ENCODE data around the gene KCNH2.

DNA sequence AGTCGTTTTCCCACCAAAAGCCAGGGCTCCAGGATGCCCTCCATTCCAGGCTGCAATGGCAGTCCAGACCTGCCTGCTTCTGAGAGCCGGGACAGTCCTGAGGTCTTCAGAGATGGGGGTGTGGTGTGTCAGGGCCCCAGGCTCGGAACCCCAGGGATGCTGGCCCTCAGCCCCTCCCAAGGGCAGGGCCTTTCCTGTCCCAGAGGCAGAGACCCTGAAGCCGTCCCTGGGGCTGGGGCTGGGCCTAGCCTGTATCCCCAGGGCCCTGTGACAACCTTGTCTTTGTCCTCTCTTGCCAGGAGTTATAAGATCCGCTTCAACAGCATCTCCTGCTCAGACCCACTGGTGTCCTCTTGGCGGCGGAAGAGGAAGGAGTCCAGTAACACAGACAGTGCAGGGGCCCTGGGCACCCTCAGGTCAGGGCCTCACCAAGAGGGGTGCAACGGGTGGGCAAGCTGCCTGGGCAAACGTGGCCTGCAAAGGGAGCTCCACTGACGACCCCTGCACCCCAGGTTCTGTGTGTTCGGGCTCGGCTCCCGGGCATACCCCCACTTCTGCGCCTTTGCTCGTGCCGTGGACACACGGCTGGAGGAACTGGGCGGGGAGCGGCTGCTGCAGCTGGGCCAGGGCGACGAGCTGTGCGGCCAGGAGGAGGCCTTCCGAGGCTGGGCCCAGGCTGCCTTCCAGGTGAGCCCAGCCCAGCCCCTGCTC is 28.6 kb upstream of the KCNH2 start:
- TF ChIP-seq, protein P1, sequence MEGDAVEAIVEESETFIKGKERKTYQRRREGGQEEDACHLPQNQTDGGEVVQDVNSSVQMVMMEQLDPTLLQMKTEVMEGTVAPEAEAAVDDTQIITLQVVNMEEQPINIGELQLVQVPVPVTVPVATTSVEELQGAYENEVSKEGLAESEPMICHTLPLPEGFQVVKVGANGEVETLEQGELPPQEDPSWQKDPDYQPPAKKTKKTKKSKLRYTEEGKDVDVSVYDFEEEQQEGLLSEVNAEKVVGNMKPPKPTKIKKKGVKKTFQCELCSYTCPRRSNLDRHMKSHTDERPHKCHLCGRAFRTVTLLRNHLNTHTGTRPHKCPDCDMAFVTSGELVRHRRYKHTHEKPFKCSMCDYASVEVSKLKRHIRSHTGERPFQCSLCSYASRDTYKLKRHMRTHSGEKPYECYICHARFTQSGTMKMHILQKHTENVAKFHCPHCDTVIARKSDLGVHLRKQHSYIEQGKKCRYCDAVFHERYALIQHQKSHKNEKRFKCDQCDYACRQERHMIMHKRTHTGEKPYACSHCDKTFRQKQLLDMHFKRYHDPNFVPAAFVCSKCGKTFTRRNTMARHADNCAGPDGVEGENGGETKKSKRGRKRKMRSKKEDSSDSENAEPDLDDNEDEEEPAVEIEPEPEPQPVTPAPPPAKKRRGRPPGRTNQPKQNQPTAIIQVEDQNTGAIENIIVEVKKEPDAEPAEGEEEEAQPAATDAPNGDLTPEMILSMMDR (IDR thresholded peaks at IDR 0.05), result no peak
- no peak for TF ChIP-seq POLR2A (IDR thresholded peaks at IDR 0.05)
